Endothelial cell of umbilical vein (primary cell): ENCODE data around the gene PKP4. TPM values are rescaled to one million over a fixed set of nuclear protein-coding genes. Genes with fewer than 3 reads are reported as not detected.

Experiments used
- BruUV-seq: library from RNA; stranded (reverse); fragments of 400-500 nt; replicated peaks from 2 replicates; lab custom pipeline; 2021; lab: Mats Ljungman, UMichigan
- CTCF ChIA-PET: fragments of 300-600, 350-600 bp; sonication (Branson Sonifier 250); formaldehyde crosslinking; loops from one replicate; lab custom pipeline; 2021; ENCODE audit warnings: antibody characterized with exemption, inconsistent platforms; lab: Charles Lee
- POLR2A ChIA-PET: fragments of 300-600, 350-600 bp; sonication (Branson Sonifier 250); formaldehyde crosslinking; loops from one replicate; lab custom pipeline; 2021; ENCODE audit warnings: antibody characterized with exemption, inconsistent platforms; lab: Charles Lee
- DNase-seq: peaks from one replicate; pipeline ENCODE4 v3.0.0-alpha.2; 2011; ENCODE audit warnings: low read depth, low spot score
- FAIRE-seq: peaks from 2 replicates; lab custom pipeline; 2011; peaks lifted over from hg19 to GRCh38; lab: Jason Lieb, UNC
- H2AFZ ChIP-seq: 2 replicates; pipeline ENCODE4 v1.6.0; 2012; ENCODE audit warnings: low read depth, low read length, control low read depth, inconsistent platforms
- H3K27ac ChIP-seq: 2 replicates; pipeline ENCODE4 v1.5.1; 2011; ENCODE audit warnings: low read depth, mild to moderate bottlenecking, control low read depth, low read length, moderate library complexity; ENCODE audit not compliant: insufficient read depth
- H3K27me3 ChIP-seq, 2 experiments: 2 replicates each; pipeline versions ENCODE4 v1.6.0 to v1.6.1; 2011; ENCODE audit warnings: low read length in 2 of 2, mixed read lengths in 1 of 2; ENCODE audit not compliant: control insufficient read depth in 2 of 2, insufficient read depth in 2 of 2
- H3K36me3 ChIP-seq, 2 experiments: 2 replicates in 1 of 2; 3 replicates in 1 of 2; pipeline ENCODE4 v1.5.1; 2011; ENCODE audit warnings: low read length in 2 of 2, mild to moderate bottlenecking in 1 of 2, moderate library complexity in 1 of 2; ENCODE audit not compliant: control insufficient read depth in 2 of 2, insufficient read depth in 2 of 2; ENCODE audit errors: extremely low read depth in 1 of 2
- H3K4me1 ChIP-seq: 3 replicates; pipeline ENCODE4 v1.5.1; 2011; ENCODE audit warnings: mild to moderate bottlenecking, low read length; ENCODE audit not compliant: control insufficient read depth, insufficient read depth; ENCODE audit errors: extremely low read depth
- H3K4me2 ChIP-seq: 2 replicates; pipeline ENCODE4 v1.6.1; 2011; ENCODE audit warnings: low read length, control low read depth, mixed read lengths; ENCODE audit not compliant: insufficient read depth
- H3K4me3 ChIP-seq, 3 experiments: fragments of 200-600 bp in 1 of 3; sonication (generic), shearing (Covaris generic) in 1 of 3; replicated peaks in 1 of 3; 2 replicates each; pipeline ENCODE4 v1.5.1; 2011 to 2016; ENCODE audit warnings: control low read depth in 3 of 3, low read length in 3 of 3, mild to moderate bottlenecking in 2 of 3, inconsistent platforms in 1 of 3, low read depth in 1 of 3, moderate library complexity in 1 of 3; ENCODE audit not compliant: insufficient read depth in 1 of 3
- H3K79me2 ChIP-seq: 2 replicates; pipeline ENCODE4 v1.6.0; 2012; ENCODE audit warnings: low read length, inconsistent platforms; ENCODE audit not compliant: control insufficient read depth, insufficient read depth
- H3K9ac ChIP-seq: replicated peaks from 2 replicates; pipeline ENCODE3; 2011; ENCODE audit warnings: low read length, control low read depth; ENCODE audit not compliant: insufficient read depth; ENCODE audit errors: extremely low read depth
- H3K9me1 ChIP-seq: replicated peaks from 3 replicates; pipeline ENCODE4 v1.6.0; 2011; ENCODE audit warnings: mild to moderate bottlenecking, low read length; ENCODE audit not compliant: control insufficient read depth, insufficient read depth; ENCODE audit errors: extremely low read depth
- H3K9me3 ChIP-seq: replicated peaks from 2 replicates; pipeline ENCODE4 v1.5.1; 2012; ENCODE audit warnings: low read length, inconsistent platforms; ENCODE audit not compliant: control insufficient read depth, insufficient read depth
- H4K20me1 ChIP-seq: replicated peaks from 2 replicates; pipeline ENCODE3; 2011; ENCODE audit warnings: mild to moderate bottlenecking, low read length; ENCODE audit not compliant: control insufficient read depth, insufficient read depth; ENCODE audit errors: extremely low read depth
- EZH2 ChIP-seq: IDR thresholded peaks from 2 replicates; pipeline ENCODE4 v1.6.1; 2012; ENCODE audit warnings: borderline replicate concordance, low read depth, mild to moderate bottlenecking, moderate library complexity, low read length, inconsistent platforms; ENCODE audit not compliant: severe bottlenecking
- FOS ChIP-seq: IDR thresholded peaks from 2 replicates; pipeline ENCODE4 v1.6.1; 2011; ENCODE audit warnings: mild to moderate bottlenecking, low read length, moderate library complexity, borderline replicate concordance; ENCODE audit not compliant: insufficient read depth
- GATA2 ChIP-seq: IDR thresholded peaks from 2 replicates; pipeline ENCODE4 v1.7.0; 2011; ENCODE audit warnings: low read depth, mild to moderate bottlenecking, moderate library complexity, mixed read lengths, low read length; ENCODE audit not compliant: insufficient read length, insufficient read depth
- JUN ChIP-seq: IDR thresholded peaks from 2 replicates; pipeline ENCODE4 v1.6.1; 2011; ENCODE audit warnings: borderline replicate concordance, low read depth; ENCODE audit not compliant: insufficient read length, insufficient read depth
- MYC ChIP-seq: IDR thresholded peaks from one replicate; pipeline ENCODE4 v1.6.1; 2011; ENCODE audit warnings: mild to moderate bottlenecking, low read depth, low read length
- POLR2A ChIP-seq: IDR thresholded peaks from 2 replicates; pipeline ENCODE4 v1.6.1; 2012; ENCODE audit warnings: low read depth, mild to moderate bottlenecking, control low read depth, low read length
- POLR2AphosphoS5 ChIP-seq: IDR thresholded peaks from 2 replicates; pipeline ENCODE4 v1.6.1; 2012; ENCODE audit warnings: low read depth, mild to moderate bottlenecking, control low read depth, low read length, moderate library complexity; ENCODE audit not compliant: insufficient read depth
- dilution Hi-C: fragments of 300-500 bp; cut with MboI; formaldehyde crosslinking; loops from one replicate; pipeline ENCODE4 v1.15.0; 2019; ENCODE audit warnings: low sequenced_read_pairs; ENCODE audit not compliant: extremely low pct_ligation_motif_present
- intact Hi-C: fragments of 100-400 bp; cut with micrococcal nuclease; formaldehyde crosslinking; loops from one replicate; pipeline ENCODE4 v1.10.0; 2022
- polyA plus RNA-seq, 4 experiments: library from polyadenylated mRNA; depleted of rRNA in 3 of 4; stranded (reverse) in 3 of 4; unstranded in 1 of 4; fragments of >200 nt; gene quantifications; 2 replicates each; pipeline versions ENCODE4 v1.2.1 to v1.2.3, GENCODE V29; 2011 to 2012; ENCODE audit warnings: missing spikeins in 1 of 4
- total RNA-seq: library from RNA; stranded (reverse); gene quantifications from 2 replicates; pipeline ENCODE4 v1.2.3, GENCODE V29; 2021
- TF ChIP-seq, protein P1 (sequence below), 2 donors: IDR thresholded peaks; 1 replicate in 1 of 2; 2 replicates in 1 of 2; pipeline ENCODE4 v1.5.1; 2011; ENCODE audit warnings: low read length in 2 of 2, mild to moderate bottlenecking in 2 of 2, moderate library complexity in 2 of 2, control low read depth in 1 of 2, inconsistent platforms in 1 of 2, low read depth in 1 of 2; ENCODE audit not compliant: insufficient read depth in 1 of 2; ENCODE audit errors: extremely low read depth in 1 of 2
- TF ChIP-seq, protein P2 (sequence below): IDR thresholded peaks from 2 replicates; pipeline ENCODE4 v1.6.1; 2011; ENCODE audit not compliant: insufficient read depth, insufficient read length

Gene PKP4
- total and polyA plus RNA-seq, 2 donors (not counting 3 experiments of a cell fraction or from before 2014, with no cell fraction given): 35.4 to 68.5 TPM

DNA sequence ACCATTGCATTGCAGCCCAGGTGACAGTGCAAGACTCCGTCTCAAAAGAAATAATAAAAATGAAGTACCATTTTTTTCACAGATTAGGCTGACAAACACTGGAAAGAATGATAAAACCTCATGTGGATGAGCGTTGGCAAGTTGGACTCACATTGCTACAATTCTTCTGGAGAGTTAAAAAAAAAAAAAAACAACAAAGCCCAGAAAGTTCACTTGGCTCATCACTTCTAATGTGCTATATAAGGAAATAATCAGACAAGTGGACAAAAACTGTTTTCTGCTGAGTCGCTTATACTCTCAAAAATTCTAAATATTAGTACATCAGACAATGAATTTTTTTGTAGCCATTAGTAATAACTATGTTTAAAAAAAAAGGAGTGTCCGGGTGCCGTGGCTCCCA is 38.4 kb downstream of the PKP4 start:
- Histone ChIP-seq H2AFZ (no peak overlapping the region), H3K4me3 (no peak overlapping the region), H3K36me3 (no peaks in the 10 kb centered on the region), H3K9me3 (no peaks in the 10 kb centered on the region), H3K79me2 (peaks cover 38% of the 10 kb centered on the region), H3K4me1 (peaks cover 3% of the 10 kb centered on the region), H4K20me1 (no peaks in the 10 kb centered on the region), H3K27me3 (no peaks in the 10 kb centered on the region), H3K9ac (no peak overlapping the region), H3K4me2 (no peak overlapping the region), H3K27ac (no peak overlapping the region), H3K9me1 (no peaks in the 10 kb centered on the region)
- ChIA-PET POLR2A (no interaction called here), CTCF (no interaction called here)
- DNase-seq (no peak), FAIRE-seq (no peak)
- intact Hi-C loops: no loop called here
- TF ChIP-seq POLR2AphosphoS5 (no peak), EZH2 (no peak), MYC (no peak), POLR2A (no peak), JUN (no peak), GATA2 (no peak), FOS (no peak)
- TF ChIP-seq, protein P1, sequence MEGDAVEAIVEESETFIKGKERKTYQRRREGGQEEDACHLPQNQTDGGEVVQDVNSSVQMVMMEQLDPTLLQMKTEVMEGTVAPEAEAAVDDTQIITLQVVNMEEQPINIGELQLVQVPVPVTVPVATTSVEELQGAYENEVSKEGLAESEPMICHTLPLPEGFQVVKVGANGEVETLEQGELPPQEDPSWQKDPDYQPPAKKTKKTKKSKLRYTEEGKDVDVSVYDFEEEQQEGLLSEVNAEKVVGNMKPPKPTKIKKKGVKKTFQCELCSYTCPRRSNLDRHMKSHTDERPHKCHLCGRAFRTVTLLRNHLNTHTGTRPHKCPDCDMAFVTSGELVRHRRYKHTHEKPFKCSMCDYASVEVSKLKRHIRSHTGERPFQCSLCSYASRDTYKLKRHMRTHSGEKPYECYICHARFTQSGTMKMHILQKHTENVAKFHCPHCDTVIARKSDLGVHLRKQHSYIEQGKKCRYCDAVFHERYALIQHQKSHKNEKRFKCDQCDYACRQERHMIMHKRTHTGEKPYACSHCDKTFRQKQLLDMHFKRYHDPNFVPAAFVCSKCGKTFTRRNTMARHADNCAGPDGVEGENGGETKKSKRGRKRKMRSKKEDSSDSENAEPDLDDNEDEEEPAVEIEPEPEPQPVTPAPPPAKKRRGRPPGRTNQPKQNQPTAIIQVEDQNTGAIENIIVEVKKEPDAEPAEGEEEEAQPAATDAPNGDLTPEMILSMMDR (IDR thresholded peaks at IDR 0.05; ENCODE audit: extremely low read depth in 1 of 2, insufficient read depth in 1 of 2, low read depth in 1 of 2, low read length in 2 of 2): no peak
- TF ChIP-seq, protein P2, sequence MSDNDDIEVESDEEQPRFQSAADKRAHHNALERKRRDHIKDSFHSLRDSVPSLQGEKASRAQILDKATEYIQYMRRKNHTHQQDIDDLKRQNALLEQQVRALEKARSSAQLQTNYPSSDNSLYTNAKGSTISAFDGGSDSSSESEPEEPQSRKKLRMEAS: no peak
- dilution Hi-C loops: no loop called here
- BruUV-seq: no TSS peak
